Colonic mucosa (tissue), 4 donors: ENCODE data around the gene PHLDB3. TPM values are rescaled to one million over a fixed set of nuclear protein-coding genes. Genes with fewer than 3 reads are reported as not detected.
"Not testable (repeated sequence)": the region's sequence is repeated elsewhere in the genome, so short reads cannot be mapped to it uniquely, and the experiment has no call there.

Source experiments
- DNase-seq: peaks from one replicate; pipeline ENCODE4 v3.0.0-alpha.2; 2020
- H3K27ac ChIP-seq: fragments of 200-600 bp; one replicate; pipeline ENCODE4 v1.8.0; 2021
- H3K27me3 ChIP-seq: fragments of 200-600 bp; one replicate; pipeline ENCODE4 v1.8.0; 2021
- H3K36me3 ChIP-seq: fragments of 200-600 bp; one replicate; pipeline ENCODE4 v1.8.0; 2021
- H3K4me1 ChIP-seq: fragments of 200-600 bp; one replicate; pipeline ENCODE4 v1.8.0; 2021; ENCODE audit warnings: mild to moderate bottlenecking
- H3K4me3 ChIP-seq: fragments of 200-600 bp; one replicate; pipeline ENCODE4 v1.8.0; 2021
- H3K9ac ChIP-seq, 2 donors: one replicate each; pipeline ENCODE4 v1.7.0; 2013; ENCODE audit warnings: control low read depth in 2 of 2, low read depth in 2 of 2, low read length in 2 of 2
- H3K9me3 ChIP-seq: fragments of 200-600 bp; one replicate; pipeline ENCODE4 v1.8.0; 2021
- intact Hi-C: fragments of 100-400 bp; cut with DNase I; formaldehyde crosslinking; loops from one replicate; pipeline ENCODE4 v1.14.1; 2022
- total RNA-seq, 2 donors: library from RNA; stranded (reverse); fragmentation: NEBNext Ultra II Directional in 1 of 2; extraction: Animal tissue kit (Norgen Biotek cat#: 25700) in 1 of 2; gene quantifications; one replicate each; pipeline ENCODE4 v1.2.1, GENCODE V29; 2021
- TF ChIP-seq, protein P1 (sequence below): fragments of 200-600 bp; IDR thresholded peaks from one replicate; pipeline ENCODE4 v1.8.0; 2022; ENCODE audit warnings: antibody characterized with exemption, mild to moderate bottlenecking
- donor health status: healthy.
- donor health status: DM: no; HTN: no; CAD: no.
- donor health status: DM: no; HTN: no; CAD: no.

PHLDB3 gene
- total RNA-seq, 2 donors from 2014 or later, result 6.8 to 24.0 TPM

DNA sequence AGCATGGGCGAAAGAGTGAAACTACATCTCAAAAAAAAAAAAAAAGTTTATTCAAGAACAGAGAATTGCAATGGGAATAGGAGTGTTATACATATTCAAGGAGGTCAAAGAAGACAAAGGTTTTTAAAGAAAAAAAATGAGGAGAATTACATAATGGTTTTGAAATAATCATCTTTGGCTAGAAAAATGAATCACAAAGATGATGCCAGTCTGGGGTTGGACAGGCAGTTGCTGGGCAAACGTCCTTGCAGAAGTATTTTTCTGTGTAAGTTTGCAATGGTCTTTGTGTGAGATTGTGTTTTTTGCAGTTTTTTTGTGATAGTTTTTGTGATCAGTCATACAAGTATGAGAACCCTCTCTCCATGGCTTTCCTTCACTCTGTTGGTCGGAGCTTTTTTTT, 62.8 kb downstream of the PHLDB3 start:
- TF ChIP-seq, protein P1, sequence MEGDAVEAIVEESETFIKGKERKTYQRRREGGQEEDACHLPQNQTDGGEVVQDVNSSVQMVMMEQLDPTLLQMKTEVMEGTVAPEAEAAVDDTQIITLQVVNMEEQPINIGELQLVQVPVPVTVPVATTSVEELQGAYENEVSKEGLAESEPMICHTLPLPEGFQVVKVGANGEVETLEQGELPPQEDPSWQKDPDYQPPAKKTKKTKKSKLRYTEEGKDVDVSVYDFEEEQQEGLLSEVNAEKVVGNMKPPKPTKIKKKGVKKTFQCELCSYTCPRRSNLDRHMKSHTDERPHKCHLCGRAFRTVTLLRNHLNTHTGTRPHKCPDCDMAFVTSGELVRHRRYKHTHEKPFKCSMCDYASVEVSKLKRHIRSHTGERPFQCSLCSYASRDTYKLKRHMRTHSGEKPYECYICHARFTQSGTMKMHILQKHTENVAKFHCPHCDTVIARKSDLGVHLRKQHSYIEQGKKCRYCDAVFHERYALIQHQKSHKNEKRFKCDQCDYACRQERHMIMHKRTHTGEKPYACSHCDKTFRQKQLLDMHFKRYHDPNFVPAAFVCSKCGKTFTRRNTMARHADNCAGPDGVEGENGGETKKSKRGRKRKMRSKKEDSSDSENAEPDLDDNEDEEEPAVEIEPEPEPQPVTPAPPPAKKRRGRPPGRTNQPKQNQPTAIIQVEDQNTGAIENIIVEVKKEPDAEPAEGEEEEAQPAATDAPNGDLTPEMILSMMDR, result no peak
- DNase-seq, result no peak
- Histone ChIP-seq H3K9ac (no peak overlapping the region), H3K27ac (no peak overlapping the region), H3K36me3 (no peaks in the 10 kb centered on the region), H3K27me3 (no peaks in the 10 kb centered on the region), H3K4me1 (peaks cover 8% of the 10 kb centered on the region), H3K9me3 (no peaks in the 10 kb centered on the region), H3K4me3 (no peak overlapping the region)
- intact Hi-C loops, result no loop called here

DNA sequence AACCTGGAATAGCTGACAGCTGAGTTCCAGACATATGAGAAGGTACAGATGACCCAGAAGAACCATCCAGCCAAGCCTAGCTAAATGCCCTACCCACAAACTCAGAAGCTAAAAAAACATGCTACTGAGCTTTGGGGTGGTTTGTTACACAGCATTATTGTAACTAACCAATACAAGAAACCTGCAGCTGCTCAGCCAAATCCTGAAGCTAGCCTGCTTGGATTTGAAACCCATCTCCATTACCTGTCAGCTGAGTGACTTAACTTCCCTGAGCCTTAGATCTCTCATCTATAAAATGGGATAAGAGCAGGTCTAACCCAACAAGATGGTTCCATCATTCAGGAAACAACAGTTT, 64.9 kb downstream of the PHLDB3 start:
- Histone ChIP-seq H3K9ac (no peak overlapping the region), H3K27me3 (no peaks in the 10 kb centered on the region), H3K4me3 (no peak overlapping the region), H3K27ac (no peak overlapping the region), H3K9me3 (no peaks in the 10 kb centered on the region), H3K4me1 (peaks cover 8% of the 10 kb centered on the region), H3K36me3 (no peaks in the 10 kb centered on the region)
- DNase-seq, result no peak
- intact Hi-C loops, result no loop called here
- TF ChIP-seq, protein P1, result no peak

DNA sequence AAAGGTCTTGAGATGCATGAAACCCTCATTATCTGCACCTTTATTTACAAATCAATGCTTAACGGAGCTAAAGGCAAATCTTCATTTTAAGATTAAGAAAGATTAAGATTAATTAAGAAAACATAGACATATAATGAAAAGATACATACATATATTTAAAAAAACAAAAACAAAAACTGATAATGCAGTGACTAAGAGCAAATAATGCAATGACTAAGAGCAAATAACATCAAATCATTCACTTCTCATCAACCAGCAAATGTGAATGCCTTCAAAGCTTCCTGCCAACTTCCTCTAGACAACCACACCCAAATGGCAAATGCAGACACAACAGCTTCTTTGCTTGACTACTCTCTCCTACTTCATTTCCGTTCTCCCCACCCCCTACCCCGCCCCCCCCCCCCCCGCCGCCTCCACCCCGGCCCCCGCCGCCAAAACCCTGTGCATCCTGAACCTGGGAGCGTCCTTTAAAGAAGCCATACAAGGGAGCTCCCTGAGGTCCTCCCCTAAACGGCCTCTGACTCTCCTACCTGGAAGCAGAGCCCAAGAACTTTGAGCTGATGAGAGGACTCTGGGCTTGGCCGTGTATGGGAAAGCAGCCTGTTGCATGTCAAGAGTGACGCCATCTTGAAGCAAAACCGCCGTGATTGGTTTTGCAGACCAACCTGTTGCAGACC, 65.4 kb downstream of the PHLDB3 start:
- H3K9ac ChIP-seq, result no peak overlapping the region

DNA sequence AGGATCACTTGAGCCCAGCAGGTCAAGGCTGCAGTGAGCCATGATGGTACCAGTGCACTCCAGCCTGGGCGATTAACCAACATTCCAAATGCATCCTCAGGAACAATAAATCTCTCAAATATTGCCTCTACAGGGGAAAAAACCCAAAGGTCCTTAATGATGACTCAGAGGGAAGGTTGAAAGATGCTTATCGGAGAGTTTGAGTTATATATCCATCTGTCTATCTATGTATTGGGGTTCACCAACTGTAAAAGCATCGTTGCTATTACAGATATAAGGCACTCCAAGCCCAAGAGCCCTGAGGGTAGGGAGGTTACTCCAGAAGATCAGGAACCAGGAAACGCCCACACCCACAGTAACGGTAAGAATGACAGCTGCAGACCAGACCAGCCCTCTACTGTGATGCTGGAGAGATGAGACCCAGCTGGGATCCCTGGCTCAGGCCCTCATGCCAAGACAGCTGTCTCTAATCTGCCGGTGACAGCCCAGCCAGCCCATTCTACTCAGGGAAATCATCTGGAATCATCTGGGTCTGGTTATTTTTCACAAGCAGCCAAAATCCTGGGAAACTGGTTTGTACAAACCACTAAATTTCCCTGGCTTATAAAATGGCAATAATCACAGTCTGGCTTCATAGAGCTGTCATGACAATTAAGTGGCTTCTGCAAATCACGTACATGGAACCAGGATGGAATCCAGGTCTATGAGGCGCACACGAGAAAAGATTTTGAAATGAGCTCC, 66.1 kb downstream of the PHLDB3 start:
- Histone ChIP-seq H3K36me3 (no peaks in the 10 kb centered on the region), H3K4me1 (peaks cover 8% of the 10 kb centered on the region), H3K4me3 (no peak overlapping the region), H3K9me3 (no peaks in the 10 kb centered on the region), H3K27me3 (no peaks in the 10 kb centered on the region), H3K27ac (peak overlapping the region; percentile 29), H3K9ac (no peak overlapping the region)
- TF ChIP-seq, protein P1, result no peak
- intact Hi-C loops, result no loop called here
- DNase-seq, result peak; percentile 65

More for the DNA sequence above, 65.4 kb downstream of the PHLDB3 start:
- H3K4me1 ChIP-seq, result peaks cover 8% of the 10 kb centered on the region
- no peaks in the 10 kb centered on the region for H3K27me3 ChIP-seq
- TF ChIP-seq, protein P1, result no peak
- intact Hi-C loops, result no loop called here
- no peaks in the 10 kb centered on the region for H3K36me3 ChIP-seq
- no peaks in the 10 kb centered on the region for H3K9me3 ChIP-seq
- H3K4me3 ChIP-seq, result no peak overlapping the region
- H3K27ac ChIP-seq, result peak overlapping the region; percentile 29
- no peak for DNase-seq

DNA sequence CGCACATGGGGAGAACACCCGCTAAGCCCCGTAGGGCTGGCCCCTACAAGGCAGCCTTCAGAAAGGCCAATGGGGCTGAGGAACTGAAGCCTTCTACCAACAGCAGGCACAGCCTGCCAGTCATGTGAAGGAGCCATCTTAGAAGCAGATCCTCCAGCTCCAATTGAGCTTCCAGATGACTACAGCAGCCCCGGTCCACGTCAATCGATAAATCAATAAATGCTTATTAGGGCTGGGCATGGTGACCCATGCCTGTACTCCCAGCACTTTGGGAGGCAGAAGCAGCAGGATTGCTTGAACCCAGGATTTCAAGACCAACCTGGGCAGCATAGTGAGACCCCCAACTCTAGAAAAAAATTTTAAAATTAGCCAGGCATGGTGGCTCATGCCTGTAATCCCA, 66.8 kb downstream of the PHLDB3 start:
- no peak for DNase-seq
- H3K9ac ChIP-seq, result no peak overlapping the region
- no peak overlapping the region for H3K4me3 ChIP-seq
- H3K4me1 ChIP-seq, result peaks cover 8% of the 10 kb centered on the region
- TF ChIP-seq, protein P1, result no peak
- H3K9me3 ChIP-seq, result no peaks in the 10 kb centered on the region
- H3K27ac ChIP-seq, result no peak overlapping the region
- no peaks in the 10 kb centered on the region for H3K36me3 ChIP-seq
- intact Hi-C loops, result no loop called here
- no peaks in the 10 kb centered on the region for H3K27me3 ChIP-seq

DNA sequence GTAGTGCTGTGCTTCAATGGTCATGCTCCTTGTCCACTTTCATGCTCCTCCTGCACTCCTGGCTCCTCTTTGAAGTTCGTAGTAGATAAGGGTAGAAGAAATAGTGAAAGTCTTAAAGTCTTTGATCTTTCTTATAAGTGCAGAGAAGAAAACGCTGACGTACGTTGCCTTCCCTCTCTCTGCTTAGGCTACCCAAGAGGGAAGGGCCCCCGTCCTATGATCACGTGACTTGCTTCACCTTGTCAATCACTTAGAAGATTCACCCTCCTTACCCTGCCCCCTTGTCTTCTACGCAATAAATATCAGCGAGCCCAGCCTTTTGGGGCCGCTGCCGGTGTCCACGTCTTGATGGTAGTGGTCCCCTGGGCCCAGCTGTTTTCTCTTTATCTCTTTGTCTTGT, 67.3 kb downstream of the PHLDB3 start:
- H3K4me3 ChIP-seq, H3K9ac ChIP-seq, intact Hi-C loops, H3K27me3 ChIP-seq, H3K27ac ChIP-seq, DNase-seq, H3K9me3 ChIP-seq, H3K36me3 ChIP-seq, H3K4me1 ChIP-seq: not testable (repeated sequence)
